AG09309 (cell line): Measurements from ENCODE around the gene SLC43A2.
"Not testable (repeated sequence)": the region's sequence is repeated elsewhere in the genome, so short reads cannot be mapped to it uniquely, and the experiment has no call there.

Experiments
- DNase-seq: peaks from one replicate; pipeline ENCODE4 v3.0.0-alpha.2; 2010; ENCODE audit warnings: low read depth
- H3K4me3 ChIP-seq: 2 replicates; pipeline ENCODE4 v1.5.1; 2011; ENCODE audit warnings: mild to moderate bottlenecking, low read depth, low read length, moderate library complexity; ENCODE audit not compliant: control insufficient read depth
- TF ChIP-seq, protein P1 (sequence below): IDR thresholded peaks from 2 replicates; pipeline ENCODE4 v1.5.1; 2011; ENCODE audit warnings: mild to moderate bottlenecking, low read depth, low read length, inconsistent platforms; ENCODE audit not compliant: insufficient read depth, control insufficient read depth; ENCODE audit errors: missing control alignments

The SLC43A2 gene

DNA sequence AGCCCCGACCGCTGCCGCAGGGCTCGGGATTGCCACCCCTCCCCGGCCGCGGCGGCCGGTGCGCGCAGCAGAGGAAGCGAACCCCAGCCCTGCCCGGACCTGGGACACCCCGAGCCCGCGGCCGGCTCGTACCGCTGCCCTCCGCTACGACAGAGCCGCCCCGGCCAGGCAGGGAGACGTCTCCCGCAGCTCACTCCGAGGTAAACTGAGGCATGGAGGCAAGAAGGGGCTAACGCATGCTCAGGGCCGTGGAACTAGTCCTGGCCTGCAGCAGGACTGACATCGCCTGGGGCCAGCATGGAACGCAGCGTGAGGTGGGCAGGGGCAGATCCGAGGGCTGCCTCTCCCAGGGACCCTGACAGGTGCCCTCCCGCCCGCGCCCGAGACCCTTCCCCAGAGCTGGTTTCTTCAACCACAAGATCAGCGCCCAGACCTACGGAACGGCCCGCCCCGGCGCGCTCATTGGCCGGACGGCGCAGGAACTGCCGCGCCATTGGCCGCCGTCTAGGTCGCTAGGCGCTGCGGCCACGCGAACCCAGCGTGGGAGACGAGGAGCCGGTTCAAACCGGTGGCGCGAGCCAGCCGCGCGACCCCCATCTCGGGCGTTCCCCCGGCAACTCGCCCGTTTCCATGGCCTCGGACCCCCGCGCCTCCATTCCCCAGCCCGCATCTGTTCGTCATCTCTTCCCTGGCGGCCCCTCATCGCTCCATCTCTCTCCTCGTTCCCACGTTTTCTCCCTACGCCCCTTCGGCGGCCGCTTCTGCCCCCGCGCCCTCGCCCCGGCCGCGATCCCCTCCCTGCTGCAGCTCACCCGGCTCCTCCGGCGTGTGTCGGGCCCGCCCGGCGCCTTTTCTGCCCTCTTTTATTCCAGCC is at the start of gene SLC43A2:
SLC43A2 (minus strand) TSS at position 853 of the 874 bp plus-strand sequence. CDS start 960 bp downstream, outside the sequence.
- peak within 1 kb of the TSS; percentile 53 for H3K4me3 ChIP-seq
- DNase-seq, result no peak
- TF ChIP-seq, protein P1, sequence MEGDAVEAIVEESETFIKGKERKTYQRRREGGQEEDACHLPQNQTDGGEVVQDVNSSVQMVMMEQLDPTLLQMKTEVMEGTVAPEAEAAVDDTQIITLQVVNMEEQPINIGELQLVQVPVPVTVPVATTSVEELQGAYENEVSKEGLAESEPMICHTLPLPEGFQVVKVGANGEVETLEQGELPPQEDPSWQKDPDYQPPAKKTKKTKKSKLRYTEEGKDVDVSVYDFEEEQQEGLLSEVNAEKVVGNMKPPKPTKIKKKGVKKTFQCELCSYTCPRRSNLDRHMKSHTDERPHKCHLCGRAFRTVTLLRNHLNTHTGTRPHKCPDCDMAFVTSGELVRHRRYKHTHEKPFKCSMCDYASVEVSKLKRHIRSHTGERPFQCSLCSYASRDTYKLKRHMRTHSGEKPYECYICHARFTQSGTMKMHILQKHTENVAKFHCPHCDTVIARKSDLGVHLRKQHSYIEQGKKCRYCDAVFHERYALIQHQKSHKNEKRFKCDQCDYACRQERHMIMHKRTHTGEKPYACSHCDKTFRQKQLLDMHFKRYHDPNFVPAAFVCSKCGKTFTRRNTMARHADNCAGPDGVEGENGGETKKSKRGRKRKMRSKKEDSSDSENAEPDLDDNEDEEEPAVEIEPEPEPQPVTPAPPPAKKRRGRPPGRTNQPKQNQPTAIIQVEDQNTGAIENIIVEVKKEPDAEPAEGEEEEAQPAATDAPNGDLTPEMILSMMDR, result no peak

DNA sequence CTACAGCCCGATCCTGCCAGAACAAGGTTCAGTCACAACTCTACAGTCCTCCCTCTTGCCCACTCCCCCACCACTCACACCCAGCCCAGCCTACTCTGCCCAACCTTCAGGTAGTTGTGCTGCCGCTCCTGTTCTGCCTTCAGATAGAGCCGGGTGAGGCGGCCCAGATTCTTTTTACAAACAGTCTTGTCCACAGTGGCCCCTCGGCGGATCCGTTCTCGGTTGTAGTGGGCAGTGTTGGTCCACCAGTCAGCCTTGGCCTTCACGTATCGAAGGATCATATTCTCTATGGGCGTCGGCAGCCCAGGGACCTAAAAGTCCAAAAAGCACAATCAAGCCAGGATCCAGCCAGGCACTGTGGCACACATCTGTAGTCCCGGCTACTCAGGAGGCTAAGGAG is 47.8 kb upstream of the SLC43A2 start:
- no peak for DNase-seq
- TF ChIP-seq, protein P1, result no peak
- H3K4me3 ChIP-seq, result no peak overlapping the region

DNA sequence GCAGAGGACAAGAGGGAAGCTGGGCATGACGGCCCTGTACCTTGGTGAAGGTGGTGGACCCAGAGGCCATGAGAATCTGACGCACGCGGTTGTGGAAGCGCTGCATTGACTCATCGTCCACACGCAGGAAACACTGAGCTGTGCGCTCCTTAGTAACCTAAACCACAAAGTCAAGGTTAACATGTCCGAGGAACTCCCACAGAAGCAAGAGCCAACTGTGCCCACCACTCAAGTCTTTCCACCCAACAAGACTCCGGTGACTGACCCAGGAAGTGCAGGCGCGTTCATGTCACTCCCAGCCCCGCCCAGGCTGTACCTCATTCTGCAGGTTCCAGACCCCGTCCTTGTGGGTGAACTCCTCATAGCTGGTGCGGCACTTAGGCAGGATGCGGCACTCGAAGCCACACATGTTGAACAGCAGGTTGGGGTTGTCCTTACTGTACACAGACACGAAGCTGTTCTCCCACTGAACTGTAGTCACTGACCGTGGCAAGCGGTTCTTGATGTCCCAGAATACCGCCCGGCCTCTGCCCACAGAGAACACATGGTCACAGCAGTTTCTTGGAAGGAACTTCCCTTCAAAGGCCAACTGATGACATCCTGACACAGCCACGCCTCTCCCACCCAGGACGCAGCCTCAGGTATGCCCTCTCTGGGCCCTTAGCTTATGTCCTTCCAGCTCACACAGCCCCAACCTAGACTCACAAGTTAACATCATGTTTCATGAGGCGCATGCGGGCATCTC is 44.6 kb upstream of the SLC43A2 start:
- H3K4me3 ChIP-seq, result no peak overlapping the region
- DNase-seq, result no peak
- TF ChIP-seq, protein P1, result no peak

DNA sequence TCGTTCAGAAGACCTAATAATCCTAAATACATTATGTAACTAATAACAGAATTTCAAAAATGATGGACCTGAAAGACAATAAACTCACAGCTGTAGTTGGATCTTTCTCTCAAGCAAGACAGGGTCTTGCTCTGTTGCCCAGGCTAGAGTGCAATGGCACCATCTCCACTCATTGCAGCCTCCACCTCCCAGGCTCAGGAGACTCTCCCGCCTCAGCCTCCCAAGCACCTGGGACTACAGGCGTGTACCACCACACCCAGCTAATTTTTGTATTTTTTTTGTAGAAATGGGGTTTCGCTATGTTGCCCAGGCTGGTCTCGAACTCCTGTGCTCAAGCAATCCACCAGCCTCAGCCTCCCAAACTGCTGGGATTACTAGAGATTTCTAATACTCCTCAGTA is 35.3 kb upstream of the SLC43A2 start:
- H3K4me3 ChIP-seq, DNase-seq: not testable (repeated sequence)

DNA sequence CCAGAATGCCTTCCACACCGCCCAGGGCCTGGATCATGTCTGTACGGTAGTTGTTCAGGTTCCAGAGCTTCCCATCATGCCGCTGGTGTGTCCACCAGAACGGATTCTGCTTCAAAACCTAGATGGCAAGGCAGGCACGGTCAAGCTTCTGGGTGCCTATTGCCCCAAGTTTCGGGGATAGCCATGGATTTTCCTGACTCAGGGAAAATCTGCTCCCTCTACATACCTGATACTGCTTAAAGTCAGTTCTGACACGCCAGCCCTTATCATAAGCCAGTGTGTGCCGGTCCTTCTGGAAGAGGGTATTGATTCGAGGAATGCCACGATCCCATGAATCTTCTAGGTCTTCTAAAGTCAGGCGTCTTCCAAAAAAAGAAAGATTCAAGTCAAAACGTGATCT is 32.4 kb upstream of the SLC43A2 start:
- H3K4me3 ChIP-seq, result no peak overlapping the region
- TF ChIP-seq, protein P1, result no peak
- no peak for DNase-seq

DNA sequence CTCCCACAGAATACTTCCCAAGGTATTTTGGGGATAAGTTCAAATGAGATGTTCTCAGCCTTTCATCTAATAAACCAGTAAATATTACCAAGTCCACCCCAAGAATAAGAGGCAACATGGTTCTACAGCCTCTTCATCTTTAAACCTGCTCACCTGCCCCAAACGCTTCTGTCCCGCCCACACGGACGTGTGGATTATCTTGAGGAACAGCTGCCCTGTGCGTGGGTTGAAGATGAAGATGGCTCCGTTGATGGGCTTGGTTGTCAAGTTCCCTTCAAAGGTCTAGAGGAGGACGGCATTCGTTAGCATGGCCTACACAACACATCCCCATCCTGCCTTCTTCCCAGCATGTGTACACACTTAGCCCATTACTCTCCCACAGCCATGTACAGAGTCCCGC is 29.5 kb upstream of the SLC43A2 start:
- no peak for DNase-seq
- H3K4me3 ChIP-seq, result no peak overlapping the region
- TF ChIP-seq, protein P1, result no peak

DNA sequence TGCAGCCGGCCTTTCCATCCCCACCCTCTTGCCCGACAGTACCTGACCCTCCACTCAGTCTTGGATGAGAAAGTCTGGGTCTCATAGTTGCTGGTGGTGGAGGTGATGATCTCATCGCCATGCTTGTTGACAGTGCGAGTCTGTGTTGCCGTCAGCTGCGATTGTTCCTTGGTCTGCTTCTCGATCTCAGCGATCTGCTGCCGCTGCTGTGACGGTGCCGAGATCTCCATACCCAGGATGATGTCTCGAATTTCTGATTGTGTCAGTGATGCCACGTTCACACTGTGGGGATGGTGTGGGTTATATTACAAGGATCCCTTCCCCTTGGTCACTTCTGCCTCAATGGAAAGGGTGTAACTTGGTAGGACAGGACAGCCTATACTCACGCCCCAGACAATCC is 25.1 kb upstream of the SLC43A2 start:
- H3K4me3 ChIP-seq, result no peak overlapping the region
- TF ChIP-seq, protein P1, result no peak
- DNase-seq, result no peak

DNA sequence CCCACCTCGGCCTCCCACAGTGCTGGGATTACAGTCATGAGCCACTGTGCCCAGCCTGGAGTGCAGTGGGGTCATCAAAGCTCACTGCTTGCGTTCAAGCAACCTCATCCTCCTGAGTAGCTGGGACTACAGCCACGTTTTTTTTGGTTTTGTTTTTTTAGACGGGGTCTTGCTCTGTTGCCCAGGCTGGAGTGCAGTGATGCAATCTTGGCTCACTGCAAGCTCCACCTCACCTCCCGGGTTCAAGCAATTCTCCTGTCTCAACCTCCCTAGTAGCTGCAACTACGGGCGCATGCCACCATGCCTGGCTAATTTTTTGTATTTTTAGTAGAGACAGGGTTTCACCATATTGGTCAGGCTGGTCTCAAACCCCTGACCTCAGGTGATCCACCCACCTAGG is 24.2 kb upstream of the SLC43A2 start:
- not testable (repeated sequence) for H3K4me3 ChIP-seq, DNase-seq
